Measurements from ENCODE around the gene ITGB5.

DNA sequence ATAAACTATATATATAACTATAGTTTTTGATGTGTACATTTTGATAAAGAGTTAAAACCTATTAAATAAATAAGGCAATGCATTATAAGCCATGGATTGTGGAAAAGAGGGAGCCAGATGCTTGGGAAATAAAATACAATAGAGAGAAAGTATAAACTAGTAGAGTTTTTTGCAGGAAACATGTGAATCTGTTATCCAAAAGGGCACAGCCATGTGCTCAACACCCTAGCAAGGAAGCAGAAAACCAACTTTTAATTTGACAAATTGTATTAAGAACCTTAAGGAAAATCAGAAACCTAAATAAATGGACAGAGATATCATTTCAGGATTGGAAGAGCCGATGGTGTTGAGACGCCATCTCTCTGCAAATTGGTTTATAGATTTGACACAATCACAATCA is 63.5 kb downstream of the ITGB5 start:
- TF ChIP-seq, protein P1, sequence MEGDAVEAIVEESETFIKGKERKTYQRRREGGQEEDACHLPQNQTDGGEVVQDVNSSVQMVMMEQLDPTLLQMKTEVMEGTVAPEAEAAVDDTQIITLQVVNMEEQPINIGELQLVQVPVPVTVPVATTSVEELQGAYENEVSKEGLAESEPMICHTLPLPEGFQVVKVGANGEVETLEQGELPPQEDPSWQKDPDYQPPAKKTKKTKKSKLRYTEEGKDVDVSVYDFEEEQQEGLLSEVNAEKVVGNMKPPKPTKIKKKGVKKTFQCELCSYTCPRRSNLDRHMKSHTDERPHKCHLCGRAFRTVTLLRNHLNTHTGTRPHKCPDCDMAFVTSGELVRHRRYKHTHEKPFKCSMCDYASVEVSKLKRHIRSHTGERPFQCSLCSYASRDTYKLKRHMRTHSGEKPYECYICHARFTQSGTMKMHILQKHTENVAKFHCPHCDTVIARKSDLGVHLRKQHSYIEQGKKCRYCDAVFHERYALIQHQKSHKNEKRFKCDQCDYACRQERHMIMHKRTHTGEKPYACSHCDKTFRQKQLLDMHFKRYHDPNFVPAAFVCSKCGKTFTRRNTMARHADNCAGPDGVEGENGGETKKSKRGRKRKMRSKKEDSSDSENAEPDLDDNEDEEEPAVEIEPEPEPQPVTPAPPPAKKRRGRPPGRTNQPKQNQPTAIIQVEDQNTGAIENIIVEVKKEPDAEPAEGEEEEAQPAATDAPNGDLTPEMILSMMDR (IDR thresholded peaks at IDR 0.05), result no peak
- no peak for TF ChIP-seq ZFX (IDR thresholded peaks at IDR 0.05; ENCODE audit: borderline replicate concordance)
